Ovary (tissue), 3 donors: Measurements from ENCODE around the gene NT5DC3.

ENCODE experiments used
- CTCF ChIP-seq, 3 donors: fragments of 450-650 bp in 2 of 3; fragments of 200-600 bp in 1 of 3; IDR thresholded peaks; one replicate each; pipeline versions ENCODE4 v1.5.1 to v1.8.0; 2016 to 2022; ENCODE audit warnings: antibody characterized with exemption in 3 of 3, mild to moderate bottlenecking in 1 of 3
- EP300 ChIP-seq: sonication (generic); formaldehyde crosslinking; IDR thresholded peaks from one replicate; pipeline ENCODE4 v1.6.1; 2017; ENCODE audit warnings: antibody characterized with exemption
- POLR2A ChIP-seq: fragments of 450-650 bp; IDR thresholded peaks from one replicate; pipeline ENCODE4 v1.6.1; 2017; ENCODE audit warnings: antibody characterized with exemption, mild to moderate bottlenecking, moderate library complexity
- donor health status: DM: no; HTN: no; CAD: no.

- no peak for TF ChIP-seq CTCF (IDR thresholded peaks at IDR 0.05)
- no peak for TF ChIP-seq POLR2A
- no peak for TF ChIP-seq EP300
Observed at GRCh38 chr12:103805655-103806360, 35.2 kb downstream of the NT5DC3 start.
